Coronary artery (tissue), 2 donors: Measurements from ENCODE around the gene NR0B1.

Experiments used
- DNase-seq: peaks from one replicate; pipeline ENCODE4 v3.0.0-alpha.2; 2017; ENCODE audit warnings: low spot score
- H3K27ac ChIP-seq, 2 donors: fragments of 200-600 bp; sonication (generic); one replicate each; pipeline ENCODE4 v1.5.1; 2016 to 2019
- H3K4me3 ChIP-seq: fragments of 200-600 bp; sonication (generic); 2 replicates; pipeline ENCODE4 v1.5.1; 2016; ENCODE audit warnings: mild to moderate bottlenecking, moderate library complexity
- TF ChIP-seq, protein P1 (sequence below): fragments of 200-600 bp; sonication (generic); IDR thresholded peaks from one replicate; pipeline ENCODE4 v1.5.1; 2019; ENCODE audit warnings: antibody characterized with exemption

The NR0B1 gene

DNA sequence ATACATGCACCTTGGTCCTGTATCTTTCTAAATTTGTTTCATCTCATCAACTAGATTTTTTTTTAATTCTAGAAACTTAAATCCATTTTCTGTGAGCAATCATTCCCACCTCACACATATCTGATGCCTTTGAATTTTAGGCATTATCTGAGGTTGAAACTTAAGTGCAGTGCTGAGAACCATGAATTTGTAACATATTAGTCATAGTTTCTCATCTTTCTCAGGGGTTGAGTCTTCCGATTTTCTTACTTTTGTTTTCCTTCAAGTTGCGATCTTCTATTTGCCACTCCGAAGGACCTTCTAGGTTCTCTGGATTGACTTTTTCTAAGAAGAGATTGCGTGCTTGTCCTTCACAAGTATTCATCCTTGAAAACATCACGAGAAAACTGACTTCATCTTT, 3.7 kb upstream of the NR0B1 start:
- no peak for DNase-seq
- Histone ChIP-seq H3K27ac (no peak overlapping the region), H3K4me3 (no peak overlapping the region)
- TF ChIP-seq, protein P1, sequence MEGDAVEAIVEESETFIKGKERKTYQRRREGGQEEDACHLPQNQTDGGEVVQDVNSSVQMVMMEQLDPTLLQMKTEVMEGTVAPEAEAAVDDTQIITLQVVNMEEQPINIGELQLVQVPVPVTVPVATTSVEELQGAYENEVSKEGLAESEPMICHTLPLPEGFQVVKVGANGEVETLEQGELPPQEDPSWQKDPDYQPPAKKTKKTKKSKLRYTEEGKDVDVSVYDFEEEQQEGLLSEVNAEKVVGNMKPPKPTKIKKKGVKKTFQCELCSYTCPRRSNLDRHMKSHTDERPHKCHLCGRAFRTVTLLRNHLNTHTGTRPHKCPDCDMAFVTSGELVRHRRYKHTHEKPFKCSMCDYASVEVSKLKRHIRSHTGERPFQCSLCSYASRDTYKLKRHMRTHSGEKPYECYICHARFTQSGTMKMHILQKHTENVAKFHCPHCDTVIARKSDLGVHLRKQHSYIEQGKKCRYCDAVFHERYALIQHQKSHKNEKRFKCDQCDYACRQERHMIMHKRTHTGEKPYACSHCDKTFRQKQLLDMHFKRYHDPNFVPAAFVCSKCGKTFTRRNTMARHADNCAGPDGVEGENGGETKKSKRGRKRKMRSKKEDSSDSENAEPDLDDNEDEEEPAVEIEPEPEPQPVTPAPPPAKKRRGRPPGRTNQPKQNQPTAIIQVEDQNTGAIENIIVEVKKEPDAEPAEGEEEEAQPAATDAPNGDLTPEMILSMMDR = no peak

- Histone ChIP-seq H3K4me3 (no peak overlapping the region), H3K27ac (no peak overlapping the region)
- TF ChIP-seq, protein P1 = no peak
- DNase-seq = no peak
Measured at GRCh38 chrX:30310429-30311206, 1.4 kb upstream of the NR0B1 start.

DNA sequence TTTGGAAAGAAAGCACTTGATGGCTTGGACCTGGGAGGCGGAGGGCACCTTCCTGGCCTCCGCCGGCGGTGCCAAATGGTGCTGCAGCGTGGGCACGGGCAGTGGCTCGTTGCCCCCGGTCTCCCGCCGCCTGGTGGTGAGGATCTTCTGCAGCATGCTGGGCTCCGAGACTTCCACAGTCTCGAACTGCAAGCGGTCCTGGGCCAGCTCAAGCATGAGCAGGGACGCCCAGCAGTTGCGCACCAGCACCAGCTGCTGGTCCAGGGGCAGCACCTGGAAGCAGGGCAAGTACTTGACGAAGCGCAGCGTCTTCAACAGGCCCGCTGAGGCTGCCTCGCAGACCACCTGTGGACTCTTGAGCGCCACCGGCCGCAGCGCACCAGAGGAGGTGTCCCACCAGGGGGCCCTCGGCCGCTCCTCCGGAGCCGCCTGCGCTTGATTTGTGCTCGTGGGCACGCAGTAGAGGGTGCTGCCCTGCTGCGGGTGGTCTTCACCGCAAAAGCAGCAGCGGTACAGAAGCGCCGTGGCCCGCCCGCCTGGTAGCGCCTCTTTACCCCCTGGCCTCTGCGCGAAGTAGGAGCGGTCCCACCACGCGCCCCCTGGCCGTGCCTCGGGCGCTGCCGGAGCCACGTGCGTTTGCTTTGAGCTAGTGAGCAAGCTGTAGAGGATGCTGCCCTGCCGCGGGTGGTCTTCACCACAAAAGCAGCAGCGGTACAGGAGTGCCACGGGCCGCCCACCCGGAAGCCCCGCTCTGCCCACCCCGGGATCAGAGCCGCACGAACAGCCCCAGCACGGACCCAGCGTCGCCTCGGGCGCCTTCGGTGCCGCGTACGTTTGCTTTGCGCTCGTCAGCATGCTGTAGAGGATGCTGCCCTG, 689 bp downstream of the NR0B1 start:
- TF ChIP-seq, protein P1 = no peak
- Histone ChIP-seq H3K27ac (no peak overlapping the region), H3K4me3 (peak overlapping the region; percentile 36)
- no peak for DNase-seq

DNA sequence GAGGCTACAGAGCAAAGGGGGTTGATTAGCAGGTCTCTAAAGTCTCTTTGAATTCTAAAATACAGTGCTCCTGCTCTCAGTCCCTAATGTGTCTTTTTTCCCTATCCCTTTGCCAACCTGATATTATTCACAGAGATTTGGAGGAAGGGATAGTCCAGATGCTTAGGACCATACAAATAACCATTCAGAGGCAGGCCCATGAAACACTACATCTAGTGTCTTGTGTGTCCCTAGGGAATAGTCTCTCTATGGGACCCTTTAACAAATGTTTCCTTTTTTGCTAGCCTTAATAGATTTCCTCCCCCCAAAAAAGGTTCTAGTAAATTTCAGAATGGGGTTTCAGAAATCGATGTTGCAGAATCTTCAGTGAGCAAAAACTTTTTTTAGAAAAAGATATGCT, 1.7 kb downstream of the NR0B1 start:
- DNase-seq = no peak
- Histone ChIP-seq H3K27ac (no peak overlapping the region), H3K4me3 (no peak overlapping the region)
- TF ChIP-seq, protein P1 = no peak

- Histone ChIP-seq H3K4me3 (no peak overlapping the region), H3K27ac (no peak overlapping the region)
- DNase-seq = no peak
- TF ChIP-seq, protein P1 = no peak
Measured at GRCh38 chrX:30304866-30305265, 4.3 kb downstream of the NR0B1 start.

DNA sequence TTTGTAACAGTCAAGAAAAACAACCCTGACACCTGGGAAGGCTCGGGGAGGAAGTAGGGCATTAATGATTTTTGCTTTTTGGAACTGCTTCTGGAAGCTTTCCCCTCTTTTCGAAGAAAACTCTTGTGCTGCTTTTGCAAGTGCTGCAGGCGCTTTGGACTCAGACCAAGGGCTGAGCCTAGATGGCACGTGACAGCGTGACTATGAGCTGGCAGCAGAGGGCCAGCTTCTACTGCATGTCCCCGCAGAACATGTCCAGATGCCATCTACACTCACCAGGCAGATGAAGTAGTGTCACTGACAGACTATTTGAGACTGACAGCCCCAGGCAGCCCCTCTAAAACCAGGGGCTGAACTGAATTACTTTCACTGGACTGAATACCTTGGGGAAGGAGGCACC, 6.2 kb downstream of the NR0B1 start:
- DNase-seq = no peak
- no peak overlapping the region for H3K27ac ChIP-seq

More for the DNA sequence above, 6.2 kb downstream of the NR0B1 start:
- H3K4me3 ChIP-seq = no peak overlapping the region
- TF ChIP-seq, protein P1 = no peak
